ENCODE measurements around the gene KRT24. TPM values are rescaled to one million over a fixed set of nuclear protein-coding genes. Genes with fewer than 3 reads are reported as not detected.
"Not testable (repeated sequence)": the region's sequence is repeated elsewhere in the genome, so short reads cannot be mapped to it uniquely, and the experiment has no call there.

KRT24 gene
- polyA plus RNA-seq (2013): not detected

DNA sequence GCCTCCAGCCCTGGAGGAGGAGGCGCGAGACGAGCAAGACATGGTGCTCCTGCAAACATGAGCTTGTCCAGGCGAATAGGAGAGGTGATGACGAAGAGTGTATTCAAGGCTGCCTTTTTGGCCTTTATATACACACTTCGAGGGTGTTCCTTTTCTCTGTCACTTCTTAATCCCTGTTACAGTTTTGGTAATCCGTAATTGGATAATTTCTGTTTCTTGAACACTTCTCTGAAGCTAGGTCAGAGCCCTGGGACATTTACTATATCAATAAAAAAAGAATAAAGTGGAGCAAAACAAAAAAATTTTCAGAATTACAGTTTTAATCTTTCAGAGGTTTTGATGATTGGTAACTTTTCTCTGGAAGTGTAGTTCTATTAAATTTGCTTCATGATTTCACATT lies at the start of gene KRT24:
Gene KRT24 (minus strand): TSS at position 101 of the 400 bp plus-strand sequence. CDS start 59 bp downstream, at position 42.
- H3K4me1 ChIP-seq (ENCODE audit: control extremely low read depth in 1 of 4, control insufficient read depth in 4 of 4, insufficient read depth in 4 of 4, low read length in 3 of 4): no peaks in the 10 kb centered on the region
- H3K27ac ChIP-seq (ENCODE audit: insufficient read depth in 1 of 2, low read depth in 1 of 2, low read length in 2 of 2, poor library complexity in 1 of 2, severe bottlenecking in 2 of 2): no peak within 1 kb of the TSS
- DNase-seq: no peak
- H3K36me3 ChIP-seq (ENCODE audit: control insufficient read depth in 4 of 4, insufficient read depth in 4 of 4, low read length in 3 of 4): no peaks in the 10 kb centered on the region
- H3K4me3 ChIP-seq (ENCODE audit: control insufficient read depth in 1 of 7, extremely low read depth in 1 of 7, insufficient read depth in 4 of 7, low read depth in 2 of 7, low read length in 6 of 7): no peak within 1 kb of the TSS
- peaks cover 8 to 59% (median 23%) of the 10 kb centered on the region in 5 experiments for H3K27me3 ChIP-seq (replicated peaks in 2 of 5; ENCODE audit: control insufficient read depth in 4 of 5, insufficient read depth in 5 of 5, low read length in 4 of 5)
- ChIA-PET CTCF (no interaction called here), POLR2A (no interaction called here)
- H3K9me3 ChIP-seq (ENCODE audit: control extremely low read depth in 1 of 5, control insufficient read depth in 4 of 5, insufficient read depth in 2 of 5, low read depth in 1 of 5, low read length in 4 of 5): no peaks in the 10 kb centered on the region
- 100% methylated on average over 2 of the region's 7 CpGs for WGBS (ENCODE audit: insufficient coverage)

- ChIA-PET CTCF (no interaction called here), POLR2A (no interaction called here)
- 90% methylated on average over 13 of the region's 14 CpGs for WGBS (ENCODE audit: insufficient coverage)
- Histone ChIP-seq H3K4me3 (ENCODE audit: control insufficient read depth in 1 of 7, extremely low read depth in 1 of 7, insufficient read depth in 4 of 7, low read depth in 2 of 7, low read length in 6 of 7) (no peak overlapping the region), H3K27ac (ENCODE audit: insufficient read depth in 1 of 2, low read depth in 1 of 2, low read length in 2 of 2, poor library complexity in 1 of 2, severe bottlenecking in 2 of 2) (no peak overlapping the region), H3K4me1 (ENCODE audit: control extremely low read depth in 1 of 4, control insufficient read depth in 4 of 4, insufficient read depth in 4 of 4, low read length in 3 of 4) (no peaks in the 10 kb centered on the region), H3K9me3 (ENCODE audit: control extremely low read depth in 1 of 5, control insufficient read depth in 4 of 5, insufficient read depth in 2 of 5, low read depth in 1 of 5, low read length in 4 of 5) (peaks cover 0 to 4% (median 0%) of the 10 kb centered on the region in 5 experiments), H3K36me3 (ENCODE audit: control insufficient read depth in 4 of 4, insufficient read depth in 4 of 4, low read length in 3 of 4) (no peaks in the 10 kb centered on the region), H3K27me3 (replicated peaks in 2 of 5; ENCODE audit: control insufficient read depth in 4 of 5, insufficient read depth in 5 of 5, low read length in 4 of 5) (peaks cover 5 to 47% (median 16%) of the 10 kb centered on the region in 5 experiments)
- no peak for DNase-seq
Measured at GRCh38 chr17:40751065-40751464, 47.5 kb upstream of the KRT24 start.

DNA sequence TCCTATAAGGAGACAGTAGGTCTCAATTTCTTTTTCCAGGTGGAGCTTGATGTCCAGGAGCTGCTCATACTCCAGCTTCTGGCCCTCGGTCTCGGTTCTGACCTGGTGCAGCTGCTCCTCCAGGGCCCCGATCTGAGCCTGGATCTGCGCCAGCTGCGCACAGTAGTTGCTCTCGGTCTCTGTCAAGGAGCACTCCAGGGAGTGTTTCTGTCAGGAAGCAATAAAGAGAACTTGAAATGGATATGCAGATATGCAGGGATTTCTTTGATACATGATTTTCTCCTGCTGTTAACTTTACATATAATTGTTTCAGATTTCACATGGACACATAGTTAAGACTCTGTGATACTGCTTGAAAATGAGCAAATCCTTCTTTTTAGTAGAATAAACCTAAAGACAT lies 46.8 kb upstream of the KRT24 start:
- no peak for DNase-seq
- H3K36me3 ChIP-seq (ENCODE audit: control insufficient read depth in 4 of 4, insufficient read depth in 4 of 4, low read length in 3 of 4): no peaks in the 10 kb centered on the region
- ChIA-PET CTCF (no interaction called here), POLR2A (no interaction called here)
- H3K4me1 ChIP-seq (ENCODE audit: control extremely low read depth in 1 of 4, control insufficient read depth in 4 of 4, insufficient read depth in 4 of 4, low read length in 3 of 4): no peaks in the 10 kb centered on the region
- WGBS (ENCODE audit: insufficient coverage): 100% methylated on average over 2 of the region's 6 CpGs
- peaks cover 3 to 50% (median 15%) of the 10 kb centered on the region in 5 experiments for H3K27me3 ChIP-seq (replicated peaks in 2 of 5; ENCODE audit: control insufficient read depth in 4 of 5, insufficient read depth in 5 of 5, low read length in 4 of 5)
- no peak overlapping the region for H3K27ac ChIP-seq (ENCODE audit: insufficient read depth in 1 of 2, low read depth in 1 of 2, low read length in 2 of 2, poor library complexity in 1 of 2, severe bottlenecking in 2 of 2)
- H3K9me3 ChIP-seq (ENCODE audit: control extremely low read depth in 1 of 5, control insufficient read depth in 4 of 5, insufficient read depth in 2 of 5, low read depth in 1 of 5, low read length in 4 of 5): peaks cover 0 to 4% (median 0%) of the 10 kb centered on the region in 5 experiments
- H3K4me3 ChIP-seq (ENCODE audit: control insufficient read depth in 1 of 7, extremely low read depth in 1 of 7, insufficient read depth in 4 of 7, low read depth in 2 of 7, low read length in 6 of 7): no peak overlapping the region

- WGBS (ENCODE audit: insufficient coverage): no CpG with 5 or more reads among the region's 1 CpG
- H3K9me3 ChIP-seq (ENCODE audit: control extremely low read depth in 1 of 5, control insufficient read depth in 4 of 5, insufficient read depth in 2 of 5, low read depth in 1 of 5, low read length in 4 of 5); POLR2A ChIA-PET; H3K4me1 ChIP-seq (ENCODE audit: control extremely low read depth in 1 of 4, control insufficient read depth in 4 of 4, insufficient read depth in 4 of 4, low read length in 3 of 4); CTCF ChIA-PET; H3K36me3 ChIP-seq (ENCODE audit: control insufficient read depth in 4 of 4, insufficient read depth in 4 of 4, low read length in 3 of 4); DNase-seq; H3K4me3 ChIP-seq (ENCODE audit: control insufficient read depth in 1 of 7, extremely low read depth in 1 of 7, insufficient read depth in 4 of 7, low read depth in 2 of 7, low read length in 6 of 7); H3K27ac ChIP-seq (ENCODE audit: insufficient read depth in 1 of 2, low read depth in 1 of 2, low read length in 2 of 2, poor library complexity in 1 of 2, severe bottlenecking in 2 of 2): not testable (repeated sequence)
- H3K27me3 ChIP-seq (replicated peaks in 2 of 5; ENCODE audit: control insufficient read depth in 4 of 5, insufficient read depth in 5 of 5, low read length in 4 of 5): peaks cover 0 to 42% (median 11%) of the 10 kb centered on the region in 5 experiments
Measured at GRCh38 chr17:40748666-40749065, 45.1 kb upstream of the KRT24 start.

GRCh38 chr17:40738553-40738952 lies 35.0 kb upstream of the KRT24 start:
- ChIA-PET POLR2A (no interaction called here), CTCF (no interaction called here)
- peaks cover 3 to 16% (median 8%) of the 10 kb centered on the region in 5 experiments for H3K9me3 ChIP-seq (ENCODE audit: control extremely low read depth in 1 of 5, control insufficient read depth in 4 of 5, insufficient read depth in 2 of 5, low read depth in 1 of 5, low read length in 4 of 5)
- no peak overlapping the region for H3K27ac ChIP-seq (ENCODE audit: insufficient read depth in 1 of 2, low read depth in 1 of 2, low read length in 2 of 2, poor library complexity in 1 of 2, severe bottlenecking in 2 of 2)
- DNase-seq: no peak
- 61% methylated on average over 3 of the region's 4 CpGs for WGBS (ENCODE audit: insufficient coverage)
- H3K27me3 ChIP-seq (replicated peaks in 2 of 5; ENCODE audit: control insufficient read depth in 4 of 5, insufficient read depth in 5 of 5, low read length in 4 of 5): peaks cover 2 to 40% (median 13%) of the 10 kb centered on the region in 5 experiments
- no peak overlapping the region for H3K4me3 ChIP-seq (ENCODE audit: control insufficient read depth in 1 of 7, extremely low read depth in 1 of 7, insufficient read depth in 4 of 7, low read depth in 2 of 7, low read length in 6 of 7)
- no peaks in the 10 kb centered on the region for H3K36me3 ChIP-seq (ENCODE audit: control insufficient read depth in 4 of 4, insufficient read depth in 4 of 4, low read length in 3 of 4)
- no peaks in the 10 kb centered on the region for H3K4me1 ChIP-seq (ENCODE audit: control extremely low read depth in 1 of 4, control insufficient read depth in 4 of 4, insufficient read depth in 4 of 4, low read length in 3 of 4)

GRCh38 chr17:40735016-40735415 lies 31.5 kb upstream of the KRT24 start:
- CTCF ChIA-PET: interaction anchor here (1.1 kb wide), 1 partner anchor 13 kb away, joined by 3 read pairs; no protein-coding TSS in a partner anchor
- DNase-seq: no peak
- WGBS (ENCODE audit: insufficient coverage): 90% methylated on average over 1 of the region's 1 CpG

DNA sequence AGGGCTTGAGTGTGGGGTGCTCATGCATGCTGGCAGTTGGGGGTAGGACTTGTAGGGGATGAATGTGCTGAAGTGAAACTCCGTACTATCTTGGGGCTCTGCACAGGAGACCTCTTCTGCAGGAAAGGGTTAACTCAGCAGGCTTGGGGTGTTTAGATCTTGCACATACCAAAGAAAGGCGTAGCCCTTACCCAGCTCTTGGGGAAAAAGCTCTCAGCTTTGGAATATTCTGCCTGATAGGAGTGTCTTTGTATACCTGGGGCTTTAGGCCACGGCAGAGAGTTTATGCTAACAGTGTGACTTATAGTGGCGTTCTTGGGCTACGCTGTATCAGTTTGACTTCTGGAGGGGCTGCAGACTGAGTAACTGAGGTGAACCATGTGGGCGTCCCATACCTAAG lies 30.5 kb upstream of the KRT24 start:
- H3K9me3 ChIP-seq (ENCODE audit: control extremely low read depth in 1 of 5, control insufficient read depth in 4 of 5, insufficient read depth in 2 of 5, low read depth in 1 of 5, low read length in 4 of 5): peaks cover 0 to 7% (median 2%) of the 10 kb centered on the region in 5 experiments
- H3K4me3 ChIP-seq (ENCODE audit: control insufficient read depth in 1 of 7, extremely low read depth in 1 of 7, insufficient read depth in 4 of 7, low read depth in 2 of 7, low read length in 6 of 7): no peak overlapping the region
- POLR2A ChIA-PET: no interaction called here
- no peaks in the 10 kb centered on the region for H3K36me3 ChIP-seq (ENCODE audit: control insufficient read depth in 4 of 4, insufficient read depth in 4 of 4, low read length in 3 of 4)
- no peaks in the 10 kb centered on the region for H3K4me1 ChIP-seq (ENCODE audit: control extremely low read depth in 1 of 4, control insufficient read depth in 4 of 4, insufficient read depth in 4 of 4, low read length in 3 of 4)
- peaks cover 6 to 40% (median 28%) of the 10 kb centered on the region in 5 experiments for H3K27me3 ChIP-seq (replicated peaks in 2 of 5; ENCODE audit: control insufficient read depth in 4 of 5, insufficient read depth in 5 of 5, low read length in 4 of 5)
- DNase-seq: no peak
- 96% methylated on average over 6 of the region's 6 CpGs for WGBS (ENCODE audit: insufficient coverage)
- H3K27ac ChIP-seq (ENCODE audit: insufficient read depth in 1 of 2, low read depth in 1 of 2, low read length in 2 of 2, poor library complexity in 1 of 2, severe bottlenecking in 2 of 2): no peak overlapping the region
- CTCF ChIA-PET: interaction anchor here (1.1 kb wide), 1 partner anchor 12 kb away, joined by 3 read pairs; no protein-coding TSS in a partner anchor

More at GRCh38 chr17:40735016-40735415, 31.5 kb upstream of the KRT24 start:
- Histone ChIP-seq H3K9me3 (ENCODE audit: control extremely low read depth in 1 of 5, control insufficient read depth in 4 of 5, insufficient read depth in 2 of 5, low read depth in 1 of 5, low read length in 4 of 5) (peaks cover 0 to 7% (median 2%) of the 10 kb centered on the region in 5 experiments), H3K27ac (ENCODE audit: insufficient read depth in 1 of 2, low read depth in 1 of 2, low read length in 2 of 2, poor library complexity in 1 of 2, severe bottlenecking in 2 of 2) (no peak overlapping the region), H3K27me3 (replicated peaks in 2 of 5; ENCODE audit: control insufficient read depth in 4 of 5, insufficient read depth in 5 of 5, low read length in 4 of 5) (peaks cover 6 to 42% (median 28%) of the 10 kb centered on the region in 5 experiments), H3K4me3 (ENCODE audit: control insufficient read depth in 1 of 7, extremely low read depth in 1 of 7, insufficient read depth in 4 of 7, low read depth in 2 of 7, low read length in 6 of 7) (no peak overlapping the region), H3K36me3 (ENCODE audit: control insufficient read depth in 4 of 4, insufficient read depth in 4 of 4, low read length in 3 of 4) (no peaks in the 10 kb centered on the region), H3K4me1 (ENCODE audit: control extremely low read depth in 1 of 4, control insufficient read depth in 4 of 4, insufficient read depth in 4 of 4, low read length in 3 of 4) (no peaks in the 10 kb centered on the region)
- POLR2A ChIA-PET: no interaction called here

Measured in common myeloid progenitor, CD34-positive (primary cell).